Gastrocnemius medialis (tissue), 4 donors: ENCODE results near the gene CFI. TPM values are rescaled to one million over a fixed set of nuclear protein-coding genes. Genes with fewer than 3 reads are reported as not detected.

Experiments used
- ATAC-seq, 2 donors: fragments of 150-250 bp; one replicate each; pipeline ENCODE4 v1.9.1; 2016
- DNase-seq, 2 donors: peaks; one replicate each; pipeline ENCODE4 v3.0.0-alpha.2; 2019
- H3K27ac ChIP-seq, 4 donors: fragments of 200-600 bp; sonication (generic); 1 replicate in 1 of 4; 2 replicates in 3 of 4; pipeline ENCODE4 v1.5.1; 2016 to 2018; ENCODE audit warnings: mild to moderate bottlenecking in 2 of 4, moderate library complexity in 1 of 4
- H3K27me3 ChIP-seq, 3 donors: fragments of 200-600 bp; sonication (generic) in 2 of 3; 1 replicate in 1 of 3; 2 replicates in 2 of 3; pipeline versions ENCODE4 v1.5.1 to v1.6.0; 2016 to 2019; ENCODE audit warnings: mild to moderate bottlenecking in 1 of 3, moderate library complexity in 1 of 3
- H3K36me3 ChIP-seq, 2 donors: fragments of 200-600 bp; sonication (generic) in 1 of 2; one replicate each; pipeline ENCODE4 v1.5.1; 2017 to 2018
- H3K4me1 ChIP-seq, 2 donors: fragments of 200-600 bp; sonication (generic) in 1 of 2; one replicate each; pipeline ENCODE4 v1.5.1; 2016 to 2017; ENCODE audit warnings: mild to moderate bottlenecking in 2 of 2
- H3K4me3 ChIP-seq, 4 donors: fragments of 200-600 bp; sonication (generic) in 3 of 4; 1 replicate in 1 of 4; 2 replicates in 3 of 4; pipeline ENCODE4 v1.5.1; 2016 to 2019; ENCODE audit warnings: mild to moderate bottlenecking in 2 of 4
- H3K9me3 ChIP-seq, 3 donors: fragments of 200-600 bp; sonication (generic) in 2 of 3; 1 replicate in 1 of 3; 2 replicates in 2 of 3; pipeline ENCODE4 v1.5.1; 2016 to 2019
- CTCF ChIP-seq, 5 experiments: fragments of 450-650 bp in 3 of 5; fragments of 200-600 bp in 2 of 5; sonication (generic) in 2 of 5; IDR thresholded peaks in 4 of 5; conservative IDR thresholded peaks in 1 of 5; 1 replicate in 4 of 5; 2 replicates in 1 of 5; pipeline ENCODE4 v1.5.1; 2016 to 2019; ENCODE audit warnings: antibody characterized with exemption in 5 of 5, mild to moderate bottlenecking in 3 of 5, moderate library complexity in 3 of 5
- POLR2A ChIP-seq, 2 donors: fragments of 450-650 bp; IDR thresholded peaks; one replicate each; pipeline ENCODE4 v1.6.1; 2017; ENCODE audit warnings: antibody characterized with exemption in 2 of 2, mild to moderate bottlenecking in 2 of 2, moderate library complexity in 2 of 2
- in situ Hi-C, 4 donors: fragments of 200-750 bp; cut with MboI; loops; one replicate each; pipeline versions ENCODE4 v1.15.0 to v1.8.0; 2017; ENCODE audit warnings: low sequenced_read_pairs in 4 of 4
- intact Hi-C: fragments of 100-400 bp; cut with DNase I; formaldehyde crosslinking; loops from one replicate; pipeline ENCODE4 v1.15.1; 2023; ENCODE audit warnings: low total_unique reads
- total RNA-seq, 4 donors: library from RNA; depleted of rRNA; stranded (reverse); fragments of >200 nt; gene quantifications; one replicate each; pipeline versions ENCODE4 v1.1.0 to v1.2.3, GENCODE V29; 2016

Gene CFI
- total RNA-seq, 4 donors from 2014 or later: 1.1 to 3.7 (median 3.3) TPM

- in situ Hi-C loops (no loop called here), intact Hi-C loops (no loop called here)
- TF ChIP-seq CTCF (IDR thresholded peaks at IDR 0.05 in 4 of 5, conservative IDR thresholded peaks at IDR 0.05 in 1 of 5) (no peak), POLR2A (IDR thresholded peaks at IDR 0.05) (no peak)
- Histone ChIP-seq H3K27me3 (no peaks in the 10 kb centered on the region), H3K9me3 (no peaks in the 10 kb centered on the region), H3K4me1 (no peaks in the 10 kb centered on the region), H3K27ac (no peak overlapping the region), H3K4me3 (no peak overlapping the region), H3K36me3 (no peaks in the 10 kb centered on the region)
- DNase-seq: no peak
- ATAC-seq: no peak
Observed at GRCh38 chr4:109746728-109747127, 55.1 kb downstream of the CFI start.

DNA sequence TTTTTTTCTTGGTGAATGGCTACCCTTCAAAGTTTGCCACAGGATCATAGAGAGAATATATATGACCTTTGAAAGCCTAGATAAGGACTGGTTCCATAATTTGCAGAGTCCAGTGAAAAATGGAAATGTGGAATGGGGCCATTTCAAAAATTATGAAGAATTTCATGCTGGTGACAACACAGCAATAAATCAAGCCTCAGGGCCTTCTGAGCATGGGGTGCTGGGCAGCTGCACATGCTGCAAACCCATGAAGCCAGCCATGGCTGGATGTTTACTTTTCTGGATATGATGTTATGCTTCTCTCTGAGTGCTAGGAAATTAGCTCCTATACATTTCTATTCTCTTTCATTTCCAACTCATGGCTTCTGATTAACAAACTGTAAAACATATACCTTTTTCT lies 56.0 kb downstream of the CFI start:
- no peak for DNase-seq
- no peak for ATAC-seq
- no peaks in the 10 kb centered on the region for H3K36me3 ChIP-seq
- intact Hi-C loops: no loop called here
- no peak overlapping the region for H3K4me3 ChIP-seq
- H3K9me3 ChIP-seq: no peaks in the 10 kb centered on the region
- TF ChIP-seq POLR2A (IDR thresholded peaks at IDR 0.05): no peak
- no peaks in the 10 kb centered on the region for H3K4me1 ChIP-seq
- in situ Hi-C loops: no loop called here
- no peak overlapping the region for H3K27ac ChIP-seq
- no peaks in the 10 kb centered on the region for H3K27me3 ChIP-seq

GRCh38 chr4:109739547-109739946 lies 62.3 kb downstream of the CFI start:
- in situ Hi-C loops: loop anchor here in 1 of 4 donors (10.0 kb wide), 1 partner anchor 75 kb away; the partner anchor contains the start of gene GAR1
- H3K27ac ChIP-seq: no peak overlapping the region
- no peak for ATAC-seq

DNA sequence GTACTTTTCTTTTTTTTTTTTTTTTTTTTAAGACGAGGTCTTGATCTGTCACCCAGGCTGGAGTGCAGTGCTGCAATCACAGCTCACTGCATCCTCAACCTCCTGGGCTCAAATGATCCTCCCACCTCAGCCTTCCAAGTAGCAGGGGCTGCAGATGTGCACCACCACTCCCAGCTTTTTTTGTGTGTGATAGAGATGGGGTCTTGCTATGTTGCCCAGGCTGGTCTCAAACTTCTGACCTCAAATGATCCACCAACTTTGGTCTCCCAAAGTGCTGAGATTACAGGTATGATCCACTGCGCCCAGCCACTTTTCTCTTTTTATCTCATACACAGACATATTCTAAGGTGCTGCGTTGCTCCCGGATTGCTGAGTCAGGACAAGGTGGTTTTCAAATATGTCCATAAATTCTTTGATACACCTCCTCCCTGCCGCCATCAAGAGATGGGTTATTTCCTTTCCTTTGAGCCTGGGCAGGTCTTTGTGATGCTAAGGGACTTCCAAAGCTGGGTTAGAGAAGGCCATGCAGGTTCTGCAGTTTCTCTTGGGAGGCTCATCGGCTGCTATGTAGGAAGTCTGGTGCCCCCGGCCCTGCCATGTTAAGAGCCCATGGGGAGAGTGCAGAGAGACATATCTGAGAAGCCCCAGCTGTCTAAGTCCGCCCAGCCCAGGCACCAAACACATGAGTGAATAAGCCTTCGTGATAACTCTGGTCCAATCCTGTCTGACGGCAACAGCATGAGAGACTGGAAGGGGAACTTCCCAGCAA lies 63.5 kb downstream of the CFI start:
- intact Hi-C loops: no loop called here
- Histone ChIP-seq H3K4me3 (no peak overlapping the region), H3K27ac (no peak overlapping the region), H3K4me1 (no peaks in the 10 kb centered on the region), H3K27me3 (no peaks in the 10 kb centered on the region), H3K9me3 (no peaks in the 10 kb centered on the region), H3K36me3 (no peaks in the 10 kb centered on the region)
- TF ChIP-seq CTCF (IDR thresholded peaks at IDR 0.05 in 4 of 5, conservative IDR thresholded peaks at IDR 0.05 in 1 of 5): no peak
- TF ChIP-seq POLR2A (IDR thresholded peaks at IDR 0.05): no peak
- ATAC-seq: no peak
- in situ Hi-C loops: loop anchor here in 1 of 4 donors (10.0 kb wide), 1 partner anchor 77 kb away; the partner anchor contains the start of gene GAR1
- DNase-seq: no peak

More at GRCh38 chr4:109739547-109739946, 62.3 kb downstream of the CFI start:
- no peaks in the 10 kb centered on the region for H3K27me3 ChIP-seq
- intact Hi-C loops: no loop called here
- H3K4me3 ChIP-seq: no peak overlapping the region
- no peaks in the 10 kb centered on the region for H3K9me3 ChIP-seq
- DNase-seq: no peak
- TF ChIP-seq CTCF (IDR thresholded peaks at IDR 0.05 in 4 of 5, conservative IDR thresholded peaks at IDR 0.05 in 1 of 5) (no peak), POLR2A (IDR thresholded peaks at IDR 0.05) (no peak)
- no peaks in the 10 kb centered on the region for H3K36me3 ChIP-seq
- H3K4me1 ChIP-seq: no peaks in the 10 kb centered on the region

- intact Hi-C loops (no loop called here), in situ Hi-C loops (loop anchor here in 1 of 4 donors (10.0 kb wide), 1 partner anchor 79 kb away; the partner anchor contains the start of gene GAR1)
- ATAC-seq (no peak), DNase-seq (no peak)
- H3K9me3 ChIP-seq: no peaks in the 10 kb centered on the region
- H3K36me3 ChIP-seq: no peaks in the 10 kb centered on the region
- H3K4me3 ChIP-seq: no peak overlapping the region
- TF ChIP-seq CTCF (IDR thresholded peaks at IDR 0.05 in 4 of 5, conservative IDR thresholded peaks at IDR 0.05 in 1 of 5): no peak
- TF ChIP-seq POLR2A (IDR thresholded peaks at IDR 0.05): no peak
- H3K27me3 ChIP-seq: no peaks in the 10 kb centered on the region
- peaks cover 0 to 4% of the 10 kb centered on the region in 2 donors for H3K4me1 ChIP-seq
- H3K27ac ChIP-seq: no peak overlapping the region
Observed at GRCh38 chr4:109735566-109736365, 66.0 kb downstream of the CFI start.
